ENCODE measurements around the gene HGS. TPM values are rescaled to one million over a fixed set of nuclear protein-coding genes. Genes with fewer than 3 reads are reported as not detected.

The HGS gene
- total and polyA plus RNA-seq, 2 of the 13 experiments (the other 11 are each of a cell fraction or from before 2014, with no cell fraction given) = 73.3 to 78.1 TPM

DNA sequence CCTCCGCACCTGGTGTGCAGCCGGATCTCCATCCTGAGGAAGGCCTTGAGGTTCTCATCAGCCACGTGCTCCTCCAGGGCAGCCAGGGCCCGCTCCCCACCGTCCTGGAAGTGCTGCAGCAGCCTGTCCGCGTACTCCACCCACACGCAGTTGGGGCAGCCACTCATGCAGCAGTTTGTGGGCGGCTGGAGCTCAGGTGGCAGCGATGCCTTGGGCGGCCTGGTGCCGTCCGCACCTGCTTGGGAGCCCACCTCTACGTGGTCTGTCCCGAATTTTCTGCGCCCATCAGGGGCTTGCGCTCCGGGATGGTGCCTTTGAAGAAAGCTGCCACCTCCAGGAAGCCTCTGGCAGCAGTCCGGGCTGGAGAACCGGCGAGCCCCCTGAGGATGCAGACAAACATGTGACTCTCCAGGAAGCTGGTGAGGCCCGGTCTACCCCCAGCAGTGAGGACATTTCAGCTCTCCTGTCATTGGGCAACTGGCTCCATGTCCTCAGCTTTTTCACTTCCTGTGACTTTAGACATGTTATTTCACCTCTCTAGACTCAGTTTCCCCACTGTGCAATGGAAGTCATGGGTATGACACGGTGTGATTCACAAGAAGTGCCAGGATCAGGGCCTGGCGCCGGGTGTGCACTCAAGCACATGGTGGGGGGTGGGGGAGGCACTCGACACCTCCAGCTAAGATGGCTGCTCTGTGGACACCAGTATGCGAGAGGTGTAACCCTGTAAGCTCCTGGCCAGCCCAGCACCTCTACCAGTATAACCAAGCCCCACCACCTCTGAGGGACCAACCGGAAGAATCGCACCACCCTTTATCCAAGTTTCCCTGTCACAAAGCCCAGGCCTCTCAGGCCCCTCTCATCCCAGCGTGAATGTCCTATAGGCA is 18.4 kb upstream of the HGS start (continued):
- TF ChIP-seq, protein P1, sequence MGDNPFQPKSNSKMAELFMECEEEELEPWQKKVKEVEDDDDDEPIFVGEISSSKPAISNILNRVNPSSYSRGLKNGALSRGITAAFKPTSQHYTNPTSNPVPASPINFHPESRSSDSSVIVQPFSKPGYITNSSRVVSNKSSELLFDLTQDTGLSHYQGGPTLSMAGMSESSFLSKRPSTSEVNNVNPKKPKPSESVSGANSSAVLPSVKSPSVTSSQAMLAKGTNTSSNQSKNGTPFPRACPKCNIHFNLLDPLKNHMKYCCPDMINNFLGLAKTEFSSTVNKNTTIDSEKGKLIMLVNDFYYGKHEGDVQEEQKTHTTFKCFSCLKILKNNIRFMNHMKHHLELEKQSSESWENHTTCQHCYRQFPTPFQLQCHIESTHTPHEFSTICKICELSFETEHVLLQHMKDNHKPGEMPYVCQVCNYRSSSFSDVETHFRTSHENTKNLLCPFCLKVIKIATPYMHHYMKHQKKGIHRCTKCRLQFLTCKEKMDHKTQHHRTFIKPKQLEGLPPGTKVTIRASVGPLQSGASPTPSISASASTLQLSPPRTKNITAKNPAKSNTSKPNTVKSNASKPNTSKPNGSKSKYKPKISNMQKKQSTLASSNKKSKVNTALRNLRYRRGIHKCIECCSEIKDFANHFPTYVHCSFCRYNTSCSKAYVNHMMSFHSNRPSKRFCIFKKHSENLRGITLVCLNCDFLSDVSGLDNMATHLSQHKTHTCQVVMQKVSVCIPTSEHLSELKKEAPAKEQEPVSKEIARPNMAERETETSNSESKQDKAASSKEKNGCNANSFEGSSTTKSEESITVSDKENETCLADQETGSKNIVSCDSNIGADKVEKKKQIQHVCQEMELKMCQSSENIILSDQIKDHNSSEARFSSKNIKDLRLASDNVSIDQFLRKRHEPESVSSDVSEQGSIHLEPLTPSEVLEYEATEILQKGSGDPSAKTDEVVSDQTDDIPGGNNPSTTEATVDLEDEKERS (CRISPR knock-in tag; IDR thresholded peaks at IDR 0.05) = no peak
- TF ChIP-seq ZMYM2 (CRISPR knock-in tag; IDR thresholded peaks at IDR 0.05) (0 out of 2 replicates have a peak, but pooled peaks have one; percentile 44), REPIN1 (CRISPR knock-in tag; IDR thresholded peaks at IDR 0.05; ENCODE audit: borderline replicate concordance, low read depth) (peak; percentile 60; the same call in 1 of the 2 replicates), POLR2G (IDR thresholded peaks at IDR 0.05; ENCODE audit: low read depth, low read length) (peak; percentile 43; the same call in 1 of the 2 replicates), SNAI1 (CRISPR knock-in tag; IDR thresholded peaks at IDR 0.05; ENCODE audit: borderline replicate concordance) (0 out of 2 replicates have a peak, but pooled peaks have one; percentile 49), ZBTB7A (CRISPR knock-in tag; IDR thresholded peaks at IDR 0.05) (peak; percentile 64; the same call in 1 of the 2 replicates), DNMT1 (CRISPR knock-in tag; IDR thresholded peaks at IDR 0.05) (peak; percentile 41; the same call in 1 of the 2 replicates), ZNF670 (CRISPR knock-in tag; IDR thresholded peaks at IDR 0.05; ENCODE audit: borderline replicate concordance) (peak; percentile 46; the same call in 1 of the 2 replicates), YY1 (IDR thresholded peaks at IDR 0.05; ENCODE audit: insufficient read depth, insufficient replicate concordance, low read depth, low read length) (peak; percentile 89), PREB (CRISPR knock-in tag; IDR thresholded peaks at IDR 0.05) (no peak), AHR (CRISPR knock-in tag; IDR thresholded peaks at IDR 0.05) (peak; percentile 63; the same call in 1 of the 2 replicates), MATR3 (CRISPR knock-in tag; IDR thresholded peaks at IDR 0.05) (no peak), ZNF761 (CRISPR knock-in tag; conservative IDR thresholded peaks at IDR 0.05) (no peak; the same call in 1 of the 2 replicates), CSRNP1 (CRISPR knock-in tag; IDR thresholded peaks at IDR 0.05) (no peak), ARID2 (CRISPR knock-in tag; IDR thresholded peaks at IDR 0.05; ENCODE audit: borderline replicate concordance) (peak; percentile 64; the same call in 1 of the 2 replicates), MEIS2 (CRISPR knock-in tag; IDR thresholded peaks at IDR 0.05) (no peak; the same call in 1 of the 2 replicates), TFE3 (CRISPR knock-in tag; IDR thresholded peaks at IDR 0.05) (peak; percentile 57; the same call in 1 of the 2 replicates), RBM22 (optimal IDR thresholded peaks at IDR 0.05; ENCODE audit: low read length) (peak; percentile 60)
- TF ChIP-seq, protein P2, sequence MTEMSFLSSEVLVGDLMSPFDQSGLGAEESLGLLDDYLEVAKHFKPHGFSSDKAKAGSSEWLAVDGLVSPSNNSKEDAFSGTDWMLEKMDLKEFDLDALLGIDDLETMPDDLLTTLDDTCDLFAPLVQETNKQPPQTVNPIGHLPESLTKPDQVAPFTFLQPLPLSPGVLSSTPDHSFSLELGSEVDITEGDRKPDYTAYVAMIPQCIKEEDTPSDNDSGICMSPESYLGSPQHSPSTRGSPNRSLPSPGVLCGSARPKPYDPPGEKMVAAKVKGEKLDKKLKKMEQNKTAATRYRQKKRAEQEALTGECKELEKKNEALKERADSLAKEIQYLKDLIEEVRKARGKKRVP (CRISPR knock-in tag; IDR thresholded peaks at IDR 0.05) = no peak
